ENCODE data around the gene SULT2B1. TPM values are rescaled to one million over a fixed set of nuclear protein-coding genes. Genes with fewer than 3 reads are reported as not detected.
"Not testable (repeated sequence)": the region's sequence is repeated elsewhere in the genome, so short reads cannot be mapped to it uniquely, and the experiment has no call there.

Gene SULT2B1
- total RNA-seq, 2 experiments from 2014 or later = not detected

- H3K36me3 Mint-ChIP-seq (ENCODE audit: low read depth) = peaks cover 63% of the 10 kb centered on the region
- ATAC-seq (ENCODE audit: poor library complexity) (no peak), DNase-seq (peak in 1 of 14 experiments; percentile 44)
- peaks cover 39% of the 10 kb centered on the region for H3K4me1 Mint-ChIP-seq (ENCODE audit: low read depth)
- Histone ChIP-seq H3K36me3 (ENCODE audit: insufficient read depth, low read length) (peaks cover 53% of the 10 kb centered on the region), H3K4me3 (ENCODE audit: low read length) (no peak overlapping the region), H3K4me1 (ENCODE audit: insufficient read depth, low read length) (peaks cover 50% of the 10 kb centered on the region), H3K9me3 (ENCODE audit: control insufficient read depth in 1 of 2, insufficient read depth in 1 of 2, low read length in 2 of 2) (no peaks in the 10 kb centered on the region), H3K27ac (ENCODE audit: low read depth in 1 of 2, low read length in 2 of 2) (no peak overlapping the region), H3K27me3 (ENCODE audit: control insufficient read depth in 1 of 2, insufficient read depth in 2 of 2, low read length in 2 of 2) (no peaks in the 10 kb centered on the region)
- intact Hi-C loops (cut with DNase I, micrococcal nuclease) = loop anchor here in 1 of 2 experiments (10.0 kb wide), 1 partner anchor 1244 kb away; the partner anchor contains the start of genes AKT1S1 and TBC1D17
- TF ChIP-seq CTCF (IDR thresholded peaks at IDR 0.05) = no peak
- CTCF ChIA-PET = no interaction called here
- no peaks in the 10 kb centered on the region for H3K27me3 Mint-ChIP-seq
- H3K27ac Mint-ChIP-seq = peak overlapping the region; percentile 73
- no peak overlapping the region for H3K4me3 Mint-ChIP-seq
- H3K9me3 Mint-ChIP-seq = no peaks in the 10 kb centered on the region
- POLR2A ChIA-PET = interaction anchor here (1.1 to 5.0 kb wide), 3 partner anchors 8 to 15 kb away, joined by 5 to 33 read pairs (median 13); partner anchors contain the start of genes CA11, RPL18 and SPHK2
Observed at GRCh38 chr19:48630296-48631063, 78.5 kb downstream of the SULT2B1 start.

- no peaks in the 10 kb centered on the region for H3K9me3 Mint-ChIP-seq
- peaks cover 41% of the 10 kb centered on the region for H3K4me1 Mint-ChIP-seq (ENCODE audit: low read depth)
- peak overlapping the region; percentile 70 for H3K27ac Mint-ChIP-seq
- peaks cover 68% of the 10 kb centered on the region for H3K36me3 Mint-ChIP-seq (ENCODE audit: low read depth)
- Histone ChIP-seq H3K4me1 (ENCODE audit: insufficient read depth, low read length) (peaks cover 50% of the 10 kb centered on the region), H3K36me3 (ENCODE audit: insufficient read depth, low read length) (peaks cover 51% of the 10 kb centered on the region), H3K4me3 (ENCODE audit: low read length) (no peak overlapping the region), H3K27ac (ENCODE audit: low read depth in 1 of 2, low read length in 2 of 2) (peak overlapping the region in 1 of 2 donors; percentile 35), H3K9me3 (ENCODE audit: control insufficient read depth in 1 of 2, insufficient read depth in 1 of 2, low read length in 2 of 2) (no peaks in the 10 kb centered on the region), H3K27me3 (ENCODE audit: control insufficient read depth in 1 of 2, insufficient read depth in 2 of 2, low read length in 2 of 2) (no peaks in the 10 kb centered on the region)
- H3K27me3 Mint-ChIP-seq = no peaks in the 10 kb centered on the region
- no peak for ATAC-seq (ENCODE audit: poor library complexity)
- DNase-seq = peak in 1 of 14 experiments; percentile 6
- no peak for TF ChIP-seq CTCF (IDR thresholded peaks at IDR 0.05)
- H3K4me3 Mint-ChIP-seq = no peak overlapping the region
- ChIA-PET CTCF (no interaction called here), POLR2A (interaction anchor here (2.0 to 5.0 kb wide), 2 partner anchors 12 to 14 kb away, joined by 13 to 33 read pairs; partner anchors contain the start of genes CA11, RPL18 and SPHK2)
- intact Hi-C loops (cut with DNase I, micrococcal nuclease) = loop anchor here in 1 of 2 experiments (10.0 kb wide), 1 partner anchor 1244 kb away; the partner anchor contains the start of genes AKT1S1 and TBC1D17
Observed at GRCh38 chr19:48631225-48631624, 79.3 kb downstream of the SULT2B1 start.

GRCh38 chr19:48632286-48632685, 80.3 kb downstream of the SULT2B1 start:
- H3K27me3 Mint-ChIP-seq; H3K4me3 ChIP-seq (ENCODE audit: low read length); ATAC-seq (ENCODE audit: poor library complexity); H3K9me3 Mint-ChIP-seq; CTCF ChIA-PET; H3K9me3 ChIP-seq (ENCODE audit: control insufficient read depth in 1 of 2, insufficient read depth in 1 of 2, low read length in 2 of 2); DNase-seq; H3K27ac ChIP-seq (ENCODE audit: low read depth in 1 of 2, low read length in 2 of 2); H3K27me3 ChIP-seq (ENCODE audit: control insufficient read depth in 1 of 2, insufficient read depth in 2 of 2, low read length in 2 of 2); H3K4me3 Mint-ChIP-seq: not testable (repeated sequence)
- H3K27ac Mint-ChIP-seq = peak overlapping the region; percentile 95
- Histone ChIP-seq H3K36me3 (ENCODE audit: insufficient read depth, low read length) (peaks cover 49% of the 10 kb centered on the region), H3K4me1 (ENCODE audit: insufficient read depth, low read length) (peaks cover 51% of the 10 kb centered on the region)
- H3K36me3 Mint-ChIP-seq (ENCODE audit: low read depth) = peaks cover 71% of the 10 kb centered on the region
- H3K4me1 Mint-ChIP-seq (ENCODE audit: low read depth) = peaks cover 41% of the 10 kb centered on the region
- intact Hi-C loops (cut with DNase I, micrococcal nuclease) = loop anchor here in 1 of 2 experiments (10.0 kb wide), 1 partner anchor 1243 kb away; the partner anchor contains the start of genes AKT1S1 and TBC1D17
- POLR2A ChIA-PET = interaction anchor here (2.8 to 5.0 kb wide), 4 partner anchors 9 to 14 kb away, joined by 33 to 45 read pairs (median 38); partner anchors contain the start of genes CA11, RPL18 and SPHK2
